Hematopoietic multipotent progenitor cell (in vitro differentiated cells): ENCODE data around the gene IQGAP3. TPM values are rescaled to one million over a fixed set of nuclear protein-coding genes. Genes with fewer than 3 reads are reported as not detected.
A peak's percentile ranks its signal among the peaks of the same experiment; 100 is the strongest.

ENCODE experiments used
- DNase-seq, 3 donors: peaks; one replicate each; pipeline ENCODE4 v3.0.0-alpha.2; 2011 to 2015; ENCODE audit warnings: low read depth in 2 of 3, low spot score in 2 of 3
- total RNA-seq: library from RNA; depleted of rRNA; stranded (reverse); fragments of >200 nt; gene quantifications from one replicate; pipeline ENCODE4 v1.2.3, GENCODE V29; 2012

Gene IQGAP3
- total RNA-seq, 1 donor: 1.9 TPM

GRCh38 chr1:156547982-156548381 is 24.4 kb downstream of the IQGAP3 start:
- DNase-seq: no peak

- DNase-seq: no peak
Measured at GRCh38 chr1:156547434-156547833, 24.9 kb downstream of the IQGAP3 start.

- DNase-seq: no peak
Measured at GRCh38 chr1:156546267-156546666, 26.1 kb downstream of the IQGAP3 start.

GRCh38 chr1:156544592-156545102 is 27.7 kb downstream of the IQGAP3 start:
- DNase-seq: no peak

GRCh38 chr1:156543066-156543465 is 29.3 kb downstream of the IQGAP3 start:
- DNase-seq: no peak

GRCh38 chr1:156540955-156541354 is 31.4 kb downstream of the IQGAP3 start:
- DNase-seq: no peak

- DNase-seq: peak in 1 of 3 donors; percentile 42
Measured at GRCh38 chr1:156539818-156540355, 32.5 kb downstream of the IQGAP3 start.

- DNase-seq: no peak
Measured at GRCh38 chr1:156538711-156539440, 33.5 kb downstream of the IQGAP3 start.

GRCh38 chr1:156537027-156537426 is 35.3 kb downstream of the IQGAP3 start:
- no peak for DNase-seq

- DNase-seq: no peak
Measured at GRCh38 chr1:156534424-156535060, 37.8 kb downstream of the IQGAP3 start.

- no peak for DNase-seq
Measured at GRCh38 chr1:156533568-156534220, 38.7 kb downstream of the IQGAP3 start.

- no peak for DNase-seq
Measured at GRCh38 chr1:156532374-156532773, 40.0 kb downstream of the IQGAP3 start.

- no peak for DNase-seq
Measured at GRCh38 chr1:156530006-156530405, 42.4 kb downstream of the IQGAP3 start.

- no peak for DNase-seq
Measured at GRCh38 chr1:156528875-156529425, 43.4 kb downstream of the IQGAP3 start.

GRCh38 chr1:156528231-156528630 is 44.1 kb downstream of the IQGAP3 start:
- DNase-seq: no peak

GRCh38 chr1:156527584-156527983 is 44.8 kb downstream of the IQGAP3 start:
- DNase-seq: no peak

- DNase-seq: no peak
Measured at GRCh38 chr1:156525856-156526489, 46.4 kb downstream of the IQGAP3 start.

GRCh38 chr1:156525071-156525501 is 47.3 kb downstream of the IQGAP3 start:
- no peak for DNase-seq

GRCh38 chr1:156524481-156524869 is 47.9 kb downstream of the IQGAP3 start:
- DNase-seq: peak in 2 of 3 donors; percentile 44 to 60

GRCh38 chr1:156523801-156524480 is 48.4 kb downstream of the IQGAP3 start:
- peak in 2 of 3 donors; percentile 39 to 60 for DNase-seq
